Esophagus squamous epithelium (tissue), 4 donors: ENCODE results near the gene NRF1.

ENCODE experiments used
- CTCF ChIP-seq, 6 experiments: fragments of 450-650 bp in 4 of 6; fragments of 200-600 bp in 2 of 6; sonication (generic) in 2 of 6; IDR thresholded peaks; one replicate each; pipeline ENCODE4 v1.5.1; 2016 to 2019; ENCODE audit warnings: antibody characterized with exemption in 6 of 6, mild to moderate bottlenecking in 4 of 6, moderate library complexity in 4 of 6
- POLR2A ChIP-seq, 4 donors: fragments of 450-650 bp; IDR thresholded peaks; one replicate each; pipeline ENCODE4 v1.6.1; 2017; ENCODE audit warnings: antibody characterized with exemption in 4 of 4, mild to moderate bottlenecking in 4 of 4, moderate library complexity in 3 of 4

- TF ChIP-seq CTCF (IDR thresholded peaks at IDR 0.05) (no peak), POLR2A (IDR thresholded peaks at IDR 0.05) (no peak)
Observed at GRCh38 chr7:129597672-129598071, 13.8 kb upstream of the NRF1 start.
